IPS DF 4.7 (cell line): ENCODE results near the gene ARHGEF7.

ENCODE experiments used
- DNase-seq: peaks from one replicate; pipeline ENCODE4 v3.0.0-alpha.2; 2013; ENCODE audit warnings: low spot score; ENCODE audit errors: extremely low read depth

The ARHGEF7 gene

DNA sequence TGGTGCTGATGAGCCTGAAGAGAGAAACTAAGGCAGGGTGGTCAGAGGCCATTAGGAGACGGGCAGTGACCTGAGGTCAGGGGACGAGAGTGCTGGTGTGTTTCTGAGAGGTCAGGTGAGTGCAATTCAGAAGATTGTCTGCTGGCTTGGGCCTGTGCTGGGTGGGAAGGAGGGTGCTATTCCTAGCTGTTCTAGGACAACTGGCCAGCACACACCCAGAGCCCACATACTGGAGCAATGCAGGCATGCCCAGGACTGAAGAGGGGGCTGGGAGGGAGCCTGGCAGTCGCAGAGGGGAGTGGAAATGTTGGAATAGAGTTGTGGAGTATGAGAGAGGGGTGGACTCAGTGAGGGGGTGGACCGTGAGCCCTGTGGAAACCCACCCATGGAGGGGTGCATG lies 16.5 kb downstream of the ARHGEF7 start:
- no peak for DNase-seq

DNA sequence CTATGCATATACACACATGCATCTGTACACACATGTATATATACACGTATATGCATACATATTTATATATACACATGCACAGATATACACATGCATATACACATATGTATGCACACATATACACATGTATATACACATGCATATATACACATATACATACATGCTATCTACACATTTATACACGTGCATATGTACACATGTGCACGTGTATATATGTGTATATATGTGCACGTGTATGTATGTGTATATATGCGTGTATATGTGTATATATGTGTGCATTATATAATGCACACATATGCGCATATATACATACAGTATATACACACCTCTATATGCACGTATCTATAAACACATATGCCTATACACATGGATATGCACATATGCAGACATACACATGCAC lies 17.8 kb downstream of the ARHGEF7 start:
- no peak for DNase-seq

DNA sequence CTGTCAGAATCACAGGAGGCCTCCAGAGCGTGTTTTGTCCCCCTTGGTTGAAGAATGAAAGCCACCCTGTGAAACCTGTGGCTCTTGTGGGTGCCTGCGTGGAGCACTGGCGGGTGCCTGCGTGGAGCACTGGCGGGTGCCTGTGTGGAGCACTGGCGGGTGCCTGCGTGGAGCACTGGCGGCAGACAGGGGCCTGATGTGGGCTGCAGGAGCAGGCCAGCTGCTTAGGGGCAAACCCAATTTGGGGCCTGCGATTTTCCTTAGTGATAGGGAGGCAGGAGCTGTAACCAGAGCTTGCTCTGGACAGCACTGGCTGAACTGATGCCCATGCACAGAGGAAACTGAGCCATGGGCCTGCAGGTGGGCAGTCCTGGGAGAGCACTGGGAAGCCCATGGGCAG lies 24.3 kb downstream of the ARHGEF7 start:
- no peak for DNase-seq

DNA sequence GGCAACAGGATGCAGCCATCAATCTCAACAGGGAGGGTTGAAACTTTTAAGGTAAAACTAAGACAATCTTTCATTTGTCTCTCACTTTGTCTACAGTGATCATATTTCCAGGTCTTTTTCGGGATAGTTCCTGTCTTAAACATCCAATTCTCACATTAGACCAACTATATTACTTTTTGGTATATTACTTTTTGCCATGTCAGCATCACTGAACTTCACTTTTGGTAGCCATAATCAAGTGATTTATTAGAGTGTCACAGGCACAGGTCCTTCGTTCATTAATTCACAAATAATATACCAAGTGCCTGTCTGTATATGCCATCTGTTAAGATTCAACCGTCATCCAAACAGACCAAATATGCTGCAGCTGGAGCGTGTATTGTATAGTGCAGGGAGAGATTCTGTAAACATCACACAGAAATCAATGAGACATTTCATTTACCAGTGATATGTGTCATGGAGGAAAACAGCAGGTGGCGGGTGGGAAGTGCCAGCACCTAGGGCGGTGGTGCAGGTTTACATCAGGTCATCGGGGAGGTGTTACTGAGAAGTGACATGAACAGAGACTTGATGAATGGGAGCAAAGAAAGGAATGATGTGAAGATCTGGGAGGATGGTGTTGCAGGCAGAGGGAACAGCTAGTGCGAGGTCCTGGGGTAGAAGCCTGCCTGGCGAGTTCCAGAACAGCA lies 24.9 kb downstream of the ARHGEF7 start:
- no peak for DNase-seq

DNA sequence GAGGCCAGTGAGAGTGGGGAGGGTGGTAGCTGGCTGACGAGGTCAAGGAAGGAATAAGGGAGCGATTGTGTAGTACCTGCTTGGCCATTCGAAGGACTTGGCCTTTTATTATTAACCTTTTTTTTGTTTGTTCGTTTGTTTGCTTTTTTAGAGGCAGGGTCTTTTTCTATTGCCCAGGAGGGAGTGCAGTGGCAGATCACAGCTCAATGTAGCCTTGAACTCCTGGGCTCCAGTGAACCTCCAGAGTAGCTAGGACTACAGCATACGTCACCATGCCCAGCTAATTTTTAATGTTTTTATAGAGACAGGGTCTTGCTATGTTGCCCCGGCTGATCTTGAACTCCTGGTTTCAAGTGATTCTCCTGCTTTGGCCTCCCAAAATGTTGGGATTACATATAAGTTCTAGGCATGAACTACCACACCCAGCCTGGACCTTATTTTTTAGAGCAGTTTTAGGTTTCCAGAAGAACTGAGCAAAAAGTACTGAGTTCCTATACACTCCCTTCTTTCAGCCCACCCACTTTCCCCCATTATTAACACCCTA lies 25.5 kb downstream of the ARHGEF7 start:
- no peak for DNase-seq

DNA sequence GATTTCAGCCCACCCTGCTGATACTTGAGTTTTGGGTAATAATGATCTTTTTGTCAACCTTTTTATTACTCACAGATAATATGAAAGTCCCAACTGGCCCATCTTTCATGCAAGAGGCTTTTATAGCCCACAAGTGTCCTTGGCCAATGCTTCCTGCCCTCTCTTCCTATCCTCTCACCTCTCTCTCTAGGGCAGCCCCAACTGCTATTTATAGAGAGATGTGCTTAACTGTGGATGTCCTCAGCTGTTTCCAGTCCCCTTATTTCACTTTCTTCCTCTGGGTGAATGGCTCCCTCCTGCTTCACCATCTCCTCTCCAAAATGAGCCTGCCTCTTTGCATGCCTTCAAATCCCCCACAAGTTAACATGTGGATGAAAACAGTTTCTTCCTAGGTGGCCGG lies 27.4 kb downstream of the ARHGEF7 start:
- DNase-seq = no peak

DNA sequence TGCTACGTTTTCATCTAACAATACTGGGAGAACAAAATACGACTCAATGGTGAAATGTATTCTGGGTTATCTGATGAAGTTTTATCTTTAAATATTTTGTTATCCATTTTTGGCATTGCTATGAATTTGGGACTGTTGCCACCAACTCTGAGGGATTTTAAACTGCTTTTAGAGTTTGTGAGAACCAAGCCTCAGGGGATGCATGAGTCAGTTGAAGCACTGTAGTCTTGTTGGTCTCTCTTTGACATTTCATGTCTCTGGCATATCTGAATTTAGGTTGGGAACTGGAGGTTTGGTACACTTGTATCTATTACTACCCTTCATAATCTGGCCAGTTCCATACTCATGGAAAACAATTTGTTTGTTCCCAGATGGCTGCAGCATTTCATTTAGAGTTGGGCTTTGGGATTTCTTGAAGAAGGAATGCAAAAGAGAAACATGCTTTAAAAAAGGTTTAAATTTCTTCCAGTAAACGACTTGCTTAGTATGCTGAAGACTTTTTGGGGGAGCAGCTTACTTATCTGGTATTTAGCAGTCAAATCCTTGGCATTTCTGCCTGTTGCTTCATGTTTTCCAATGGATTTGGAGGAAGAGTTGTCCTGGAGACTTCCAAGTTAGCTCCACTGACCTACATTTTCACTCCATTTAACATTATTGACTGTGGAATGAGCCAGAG lies 28.9 kb downstream of the ARHGEF7 start:
- no peak for DNase-seq

DNA sequence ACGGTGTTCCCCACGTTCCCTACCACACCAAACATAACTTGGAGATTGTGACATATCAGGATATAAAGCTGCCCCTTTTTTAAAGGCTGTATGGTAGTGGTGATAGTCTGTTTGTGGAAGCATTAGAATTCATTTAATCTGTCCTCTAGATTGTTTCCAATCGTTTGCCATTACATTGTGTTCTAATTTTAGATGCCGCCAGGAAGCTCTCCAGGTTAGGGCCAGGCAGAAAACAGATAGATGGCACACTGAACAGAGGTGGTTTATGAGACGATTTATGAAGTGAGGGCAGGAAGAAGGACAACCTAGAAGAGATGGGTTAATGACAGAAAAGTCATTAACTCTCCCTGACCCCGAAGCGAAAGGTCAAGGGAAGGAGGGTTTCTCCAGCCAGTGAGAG lies 30.0 kb downstream of the ARHGEF7 start:
- DNase-seq = no peak

DNA sequence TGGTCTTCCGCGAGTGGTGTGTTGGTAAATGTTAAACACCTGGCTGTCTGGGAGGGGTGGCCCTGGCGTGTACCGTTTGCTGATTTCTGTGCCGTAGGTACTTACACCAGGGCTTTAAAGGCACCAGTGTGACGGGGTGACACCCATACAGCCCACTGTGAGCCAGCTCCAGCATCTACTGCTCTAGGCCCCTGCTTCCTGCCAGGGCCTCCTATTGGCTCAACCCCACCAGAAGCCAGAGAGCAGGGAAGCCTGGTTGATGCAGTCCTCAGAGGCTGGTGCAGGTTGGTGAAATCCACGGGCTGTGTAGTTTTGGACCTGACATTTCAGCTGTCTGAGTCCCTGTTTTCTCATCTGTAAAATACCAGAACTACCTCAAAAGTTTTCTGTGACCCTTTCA lies 30.4 kb downstream of the ARHGEF7 start:
- no peak for DNase-seq

DNA sequence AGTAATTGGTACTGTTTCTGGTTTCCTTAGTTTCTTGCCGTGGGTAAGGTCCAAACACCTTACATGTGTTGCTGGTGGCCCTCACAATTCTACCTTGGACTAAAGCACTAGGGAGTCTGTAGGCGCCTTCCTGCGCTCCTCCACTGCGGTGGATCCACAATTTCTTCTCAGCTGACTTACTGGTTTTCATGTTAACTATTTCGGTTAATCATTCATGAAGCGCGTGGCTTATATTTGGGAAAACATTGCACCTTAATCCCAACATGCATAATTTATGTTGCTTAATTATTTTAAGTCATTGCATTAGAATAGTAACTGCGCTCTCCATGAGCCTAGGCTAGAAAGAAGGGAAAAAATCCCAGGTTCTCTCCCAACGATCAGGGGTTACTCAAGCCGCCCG lies 37.7 kb downstream of the ARHGEF7 start:
- DNase-seq = no peak

DNA sequence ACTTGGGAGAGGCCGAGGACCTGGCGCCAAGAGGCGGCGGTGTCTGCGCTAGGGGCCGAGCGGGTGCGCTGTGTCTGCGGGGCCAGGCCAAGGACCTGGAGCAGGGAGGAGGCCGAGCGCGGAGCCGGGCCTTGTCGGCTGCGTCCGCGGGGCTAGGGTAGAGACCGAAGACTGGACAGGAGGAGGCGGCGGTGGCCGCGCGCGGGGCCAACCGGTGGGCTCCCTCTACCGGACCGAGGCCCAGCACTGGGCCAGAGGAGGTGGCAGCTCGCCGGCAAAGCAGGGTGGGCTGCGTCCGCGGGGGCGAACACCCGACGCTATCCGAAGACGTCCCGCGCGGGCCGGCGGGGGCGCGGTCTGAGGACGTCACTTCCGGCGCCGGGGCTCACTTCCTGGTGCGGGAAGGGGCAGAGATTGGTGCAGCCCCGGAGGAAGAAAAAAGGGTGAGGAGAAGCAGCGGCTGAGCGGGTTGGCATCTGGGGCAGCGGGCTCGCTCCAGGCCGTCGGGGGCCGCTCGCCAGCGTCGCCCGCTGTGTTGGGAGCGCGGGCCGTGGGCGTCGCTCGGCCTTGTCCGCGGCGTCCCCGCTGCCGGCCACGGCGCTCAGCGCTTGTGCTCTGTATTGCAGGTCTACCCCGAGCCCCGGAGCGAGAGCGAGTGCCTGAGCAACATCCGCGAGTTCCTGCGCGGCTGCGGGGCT lies 38.3 kb downstream of the ARHGEF7 start:
- peak; percentile 33 for DNase-seq

DNA sequence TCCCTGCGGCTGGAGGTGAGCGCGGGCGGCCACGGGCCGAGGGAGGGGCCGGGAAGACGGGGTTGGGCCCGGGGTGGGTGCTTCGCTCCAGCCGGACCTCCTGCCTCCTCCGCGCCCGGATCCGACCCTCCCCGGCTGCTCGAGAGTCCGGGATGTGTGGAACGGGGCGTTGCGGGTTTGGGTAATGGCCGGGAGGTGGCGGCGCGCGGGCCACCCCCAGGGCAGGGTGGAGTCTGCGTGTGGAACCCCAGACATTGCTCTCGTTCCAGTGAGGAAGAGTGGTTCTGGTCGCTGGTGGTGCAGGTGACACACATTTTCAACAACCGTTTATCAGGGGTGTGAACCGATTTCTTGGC lies 38.8 kb downstream of the ARHGEF7 start:
- no peak for DNase-seq

DNA sequence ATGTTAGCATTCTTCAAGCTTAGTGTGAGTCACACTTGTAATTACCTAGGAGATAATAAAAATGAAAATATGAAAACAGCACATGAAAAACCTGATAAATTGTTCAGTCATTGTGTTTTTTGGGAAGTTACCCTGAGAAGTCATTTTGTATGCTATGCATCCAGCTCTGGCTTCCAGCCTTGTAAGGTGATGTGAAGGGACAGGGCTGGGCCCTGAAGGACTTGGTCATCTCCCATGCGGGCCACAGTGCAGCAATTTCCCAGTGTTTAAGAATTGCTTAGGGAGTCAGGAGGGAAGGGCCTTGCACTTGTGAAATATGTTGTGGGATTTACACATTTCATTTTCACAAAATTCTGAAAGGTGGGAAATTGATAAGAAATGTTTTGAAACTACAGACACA lies 41.3 kb downstream of the ARHGEF7 start:
- no peak for DNase-seq

DNA sequence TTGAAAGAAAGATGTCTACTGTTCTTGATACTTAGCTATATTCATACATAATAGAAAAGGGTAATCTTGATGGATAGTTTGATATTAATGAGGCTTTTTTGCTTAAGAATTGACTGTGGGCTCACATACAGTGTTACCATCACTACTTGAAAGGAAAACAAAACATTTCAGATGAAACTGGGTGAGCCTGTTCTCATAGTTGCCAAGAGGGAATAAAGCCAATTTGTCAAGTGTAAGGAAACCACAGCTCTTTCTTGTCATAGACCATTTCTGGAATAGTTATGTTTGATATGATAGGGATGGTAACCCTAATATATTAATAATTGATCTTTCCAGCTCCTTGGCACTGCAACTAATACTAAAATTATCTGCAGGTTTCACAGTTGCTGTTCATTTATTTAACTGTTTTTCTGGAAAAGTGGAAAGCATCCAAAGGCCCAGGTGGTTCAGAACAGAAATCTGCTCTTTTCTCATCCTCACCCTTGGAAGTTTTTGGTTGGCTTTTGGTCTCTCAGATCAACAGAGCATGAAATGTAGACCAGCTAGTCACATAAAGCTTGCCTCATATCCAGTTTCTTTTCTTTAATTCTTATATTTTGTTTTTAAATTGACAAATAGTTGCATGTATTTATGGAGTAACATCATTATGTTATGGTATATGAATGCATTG lies 43.2 kb downstream of the ARHGEF7 start:
- no peak for DNase-seq

DNA sequence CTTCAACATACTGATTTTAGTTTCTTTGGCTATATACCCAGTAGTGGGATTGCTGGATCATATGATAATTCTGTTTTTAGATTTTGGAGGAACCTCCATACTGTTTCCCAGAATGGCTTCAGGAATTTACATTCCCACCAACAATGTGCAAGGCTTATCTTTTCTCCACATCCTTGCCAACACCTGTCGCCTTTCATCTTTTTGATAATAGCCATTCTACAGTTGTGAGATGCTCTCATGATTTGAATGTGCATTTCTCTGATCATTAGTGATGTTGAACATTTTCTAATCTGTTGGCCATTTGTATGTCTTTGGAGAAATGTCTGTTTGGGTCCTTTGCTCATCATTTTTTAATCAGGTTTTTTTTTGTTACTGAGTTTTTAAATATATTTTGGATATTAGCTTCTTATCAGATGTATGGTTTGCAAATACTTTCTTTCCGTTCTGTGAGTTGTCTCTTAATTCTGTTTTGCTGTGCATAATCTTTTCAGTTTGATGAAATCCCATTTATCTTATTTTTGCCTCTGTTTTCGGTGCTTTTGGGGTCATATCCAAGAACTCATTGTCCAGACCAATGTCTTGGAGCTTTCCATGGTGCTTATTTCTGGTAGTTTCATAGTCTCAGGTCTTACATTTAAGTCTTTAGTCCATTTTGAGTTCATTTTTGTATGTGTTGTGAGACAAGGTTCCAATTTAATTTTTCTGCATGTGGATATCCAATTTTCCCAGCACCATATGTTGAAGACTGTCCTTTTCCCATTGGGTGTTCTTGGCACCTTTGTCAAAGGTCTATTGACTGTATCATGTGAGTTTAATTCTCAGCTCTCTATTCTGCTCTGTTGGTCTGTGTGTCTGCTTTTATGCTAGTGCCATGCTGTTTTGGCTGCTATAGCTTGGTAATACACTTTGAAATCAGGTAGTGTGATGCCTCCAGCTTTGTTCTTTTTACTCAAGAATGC lies 44.5 kb downstream of the ARHGEF7 start:
- no peak for DNase-seq

DNA sequence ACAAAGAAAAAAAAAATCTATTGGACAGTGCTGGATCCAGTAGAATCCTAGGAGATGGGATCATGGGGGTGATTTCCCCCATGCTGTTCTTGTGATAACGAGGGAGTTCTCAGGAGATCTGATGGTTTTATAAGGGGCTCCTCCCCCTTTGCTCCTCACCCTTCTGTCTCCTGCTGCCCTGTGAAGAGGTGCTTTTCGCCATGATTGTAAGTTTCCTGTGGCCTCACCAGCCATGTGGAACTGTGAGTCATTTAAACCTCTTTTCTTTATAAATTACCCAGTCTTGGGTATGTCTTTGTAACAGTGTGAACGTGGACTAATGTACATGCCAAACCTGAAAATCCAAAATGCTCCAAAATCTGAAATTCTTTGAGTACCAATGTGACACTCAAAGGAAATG lies 45.5 kb downstream of the ARHGEF7 start:
- DNase-seq = no peak

DNA sequence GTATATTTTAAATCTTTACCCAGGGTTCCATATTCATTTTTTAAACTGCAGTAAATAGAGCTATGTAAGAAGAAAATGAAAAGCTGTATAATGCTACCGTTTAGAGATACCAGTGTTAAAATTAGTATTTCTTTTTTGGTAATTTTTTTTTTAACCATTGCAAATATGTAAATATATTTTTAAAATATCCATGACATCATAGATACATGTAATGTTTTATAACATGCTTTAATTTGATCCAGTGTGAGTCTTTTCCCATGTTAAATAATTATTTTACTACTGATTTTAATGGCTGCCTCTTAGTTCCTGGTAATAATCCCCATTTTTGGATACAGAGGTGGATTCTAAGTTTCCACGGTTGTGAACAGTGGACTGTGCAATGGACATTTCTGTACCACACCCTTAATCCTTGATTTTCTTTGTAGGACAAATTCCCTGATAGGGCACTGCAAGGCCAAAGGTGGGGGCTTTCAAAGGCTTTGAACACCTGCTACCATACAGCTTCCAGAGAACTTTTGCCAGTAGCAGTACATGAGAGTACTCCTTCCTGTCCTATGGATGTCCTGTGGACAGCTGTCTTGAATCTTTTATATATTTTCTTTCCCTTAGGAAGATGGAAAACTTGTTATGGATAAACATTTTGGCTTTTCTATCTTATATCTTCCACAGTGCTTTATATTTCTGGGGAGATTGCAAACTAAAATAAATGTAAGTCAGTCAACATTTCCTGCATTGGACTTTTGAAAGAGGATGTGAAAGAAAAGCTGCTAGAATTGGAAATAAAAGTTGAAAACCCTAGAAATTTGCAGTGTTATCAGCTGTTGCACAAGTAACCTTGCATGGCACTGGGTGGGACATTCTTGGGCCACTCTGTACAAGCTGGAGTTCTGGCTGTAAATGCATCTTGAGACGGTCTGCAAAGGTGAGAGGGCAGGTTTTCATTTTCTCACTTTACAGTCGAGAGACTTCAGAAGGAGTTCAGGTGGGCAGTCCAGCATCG lies 46.8 kb downstream of the ARHGEF7 start:
- no peak for DNase-seq

DNA sequence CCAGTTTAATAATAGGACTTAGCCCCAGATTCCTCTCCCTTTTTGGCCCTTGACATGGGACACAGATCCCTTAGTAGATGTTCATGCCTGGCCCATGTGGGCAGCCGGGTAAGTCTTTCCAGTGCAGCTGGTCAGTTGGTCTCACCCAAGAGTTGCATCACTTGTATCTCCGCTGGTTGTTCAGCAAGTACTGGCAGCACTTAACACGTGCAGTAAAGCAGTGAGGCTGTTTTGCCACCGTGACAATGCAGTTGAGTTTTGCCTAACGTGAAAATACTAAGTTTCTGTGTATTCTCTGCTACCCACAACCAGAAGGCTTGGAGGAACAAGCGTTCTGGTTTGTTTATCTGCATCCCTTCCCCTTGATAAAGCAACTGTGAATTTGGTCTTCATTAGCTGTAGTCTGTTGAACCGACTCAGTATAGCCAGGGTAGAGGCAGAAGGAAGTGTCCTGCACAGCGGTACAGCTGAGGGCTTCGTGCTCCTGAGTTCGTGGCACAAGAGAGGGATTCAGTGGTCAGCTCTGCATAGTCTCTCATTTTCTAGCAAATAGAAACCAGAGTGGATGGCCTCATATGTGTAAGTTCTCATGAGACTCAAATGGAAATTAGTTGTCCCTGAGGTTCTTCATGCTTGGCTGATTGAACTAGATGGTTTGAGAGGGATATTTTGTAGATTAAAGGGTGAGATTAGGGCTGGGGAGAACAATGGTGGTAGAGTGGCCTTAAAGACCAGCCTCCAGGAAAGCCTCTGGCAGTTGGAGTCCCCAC lies 50.3 kb downstream of the ARHGEF7 start:
- DNase-seq = no peak
